T-cell (primary cell): ENCODE results near the gene EXOC3. TPM values are rescaled to one million over a fixed set of nuclear protein-coding genes. Genes with fewer than 3 reads are reported as not detected.

Experiments
- ATAC-seq, 4 experiments: fragments of 200-7000 bp in 3 of 4; fragments of 150-1000 bp in 1 of 4; cut with Tn5 transposase; replicated peaks in 1 of 4; 1 replicate in 3 of 4; 2 replicates in 1 of 4; pipeline ENCODE4 v1.10.0; 2021; ENCODE audit warnings: moderate library complexity in 3 of 4, mild to moderate bottlenecking in 2 of 4, moderate number of reproducible peaks in 1 of 4
- CTCF ChIA-PET, 2 donors: fragments of 300-600 bp; sonication (Branson Sonifier 250); formaldehyde crosslinking; loops; one replicate each; lab custom pipeline; 2022; ENCODE audit warnings: antibody characterized with exemption in 2 of 2; lab: Charles Lee
- POLR2A ChIA-PET, 2 donors: fragments of 300-600 bp; sonication (Branson Sonifier 250); formaldehyde crosslinking; loops; one replicate each; lab custom pipeline; 2022; ENCODE audit warnings: antibody characterized with exemption in 2 of 2; lab: Charles Lee
- DNase-seq, 35 experiments: peaks; one replicate each; pipeline versions ENCODE4 v3.0.0 to v3.0.0-alpha.2; 2013 to 2023
- H3K27ac ChIP-seq: one replicate; pipeline ENCODE4 v1.5.1; 2013; ENCODE audit warnings: low read length
- H3K27me3 ChIP-seq, 2 experiments: replicated peaks in 1 of 2; 1 replicate in 1 of 2; 2 replicates in 1 of 2; pipeline versions ENCODE4 v1.6.1 to v1.7.0; 2013; ENCODE audit warnings: low read length in 1 of 2, mixed read lengths in 1 of 2; ENCODE audit not compliant: control insufficient read depth in 2 of 2, insufficient read depth in 2 of 2; ENCODE audit errors: extremely low read depth in 1 of 2
- H3K36me3 ChIP-seq, 2 donors: 1 replicate in 1 of 2; 2 replicates in 1 of 2; pipeline versions ENCODE4 v1.6.1 to v1.7.0; 2013; ENCODE audit warnings: low read length in 1 of 2; ENCODE audit not compliant: control insufficient read depth in 2 of 2, insufficient read depth in 1 of 2; ENCODE audit errors: extremely low read depth in 1 of 2
- H3K4me1 ChIP-seq, 2 experiments: 1 replicate in 1 of 2; 2 replicates in 1 of 2; pipeline versions ENCODE4 v1.6.1 to v1.7.0; 2013; ENCODE audit warnings: low read length in 2 of 2, mixed read lengths in 1 of 2; ENCODE audit not compliant: insufficient read depth in 2 of 2, control insufficient read depth in 1 of 2; ENCODE audit errors: extremely low read depth in 1 of 2
- H3K4me3 ChIP-seq, 2 donors: 1 replicate in 1 of 2; 2 replicates in 1 of 2; pipeline versions ENCODE4 v1.5.1 to v1.7.0; 2013; ENCODE audit warnings: mild to moderate bottlenecking in 2 of 2, low read length in 1 of 2, moderate library complexity in 1 of 2; ENCODE audit not compliant: control insufficient read depth in 1 of 2; ENCODE audit errors: extremely low read depth in 1 of 2
- H3K9me3 ChIP-seq: 2 replicates; pipeline ENCODE4 v1.7.0; 2013
- H3K27ac Mint-ChIP-seq, 2 donors: one replicate each; pipeline ENCODE4 v1.8.0; 2020 to 2021; ENCODE audit warnings: mild to moderate bottlenecking in 2 of 2, mixed read lengths in 2 of 2
- H3K27me3 Mint-ChIP-seq, 2 donors: one replicate each; pipeline ENCODE4 v1.8.0; 2021 to 2022; ENCODE audit warnings: mixed read lengths in 2 of 2
- H3K36me3 Mint-ChIP-seq: one replicate; pipeline ENCODE4 v1.8.0; 2021; ENCODE audit warnings: mixed read lengths
- H3K4me1 Mint-ChIP-seq, 3 donors: one replicate each; pipeline ENCODE4 v1.8.0; 2020 to 2022; ENCODE audit warnings: mixed read lengths in 3 of 3, mild to moderate bottlenecking in 1 of 3
- H3K4me3 Mint-ChIP-seq, 3 donors: one replicate each; pipeline ENCODE4 v1.8.0; 2020 to 2022; ENCODE audit warnings: mild to moderate bottlenecking in 3 of 3, mixed read lengths in 3 of 3, moderate library complexity in 3 of 3
- H3K9me3 Mint-ChIP-seq, 3 donors: one replicate each; pipeline ENCODE4 v1.8.0; 2020 to 2022; ENCODE audit warnings: mixed read lengths in 3 of 3
- WGBS: methylation state at CpG from one replicate; pipeline ENCODE4 v1.1.5; 2013; ENCODE audit warnings: missing lambda C conversion rate; ENCODE audit not compliant: insufficient coverage; 5-methylcytosine and 5-hydroxymethylcytosine counted together
- total RNA-seq, 35 experiments: library from RNA in 6 of 35; stranded (reverse) in 6 of 35; fragments of 120-200 nt in 1 of 35; gene quantifications; one replicate each; pipeline versions ENCODE4 v1.2.1 to v1.2.4 and lab custom pipeline; 2013 to 2026

EXOC3 gene
- total RNA-seq, 5 donors from 2014 or later (not counting 1 experiment from before 2014, with no cell fraction given) = 81.6 to 99.8 (median 84.2) TPM

GRCh38 chr5:455806-456205 lies 12.8 kb downstream of the EXOC3 start:
- peaks cover 36 to 45% (median 43%) of the 10 kb centered on the region in 3 donors for H3K4me1 Mint-ChIP-seq
- no peak for DNase-seq
- ChIA-PET CTCF (no interaction called here), POLR2A (no interaction called here)
- Histone ChIP-seq H3K4me1 (peaks cover 13 to 18% of the 10 kb centered on the region in 2 experiments), H3K27me3 (no peaks in the 10 kb centered on the region), H3K27ac (no peak overlapping the region), H3K4me3 (no peak overlapping the region), H3K36me3 (peaks cover 24 to 82% of the 10 kb centered on the region in 2 donors), H3K9me3 (peaks cover 4% of the 10 kb centered on the region)
- ATAC-seq = no peak
- peaks cover 69% of the 10 kb centered on the region for H3K36me3 Mint-ChIP-seq
- peak overlapping the region in 1 of 3 donors; percentile 24 for H3K4me3 Mint-ChIP-seq
- H3K9me3 Mint-ChIP-seq = peaks cover 11 to 20% (median 12%) of the 10 kb centered on the region in 3 donors
- no peaks in the 10 kb centered on the region for H3K27me3 Mint-ChIP-seq
- no peak overlapping the region for H3K27ac Mint-ChIP-seq
- 95% methylated on average over 9 of the region's 11 CpGs for WGBS

GRCh38 chr5:456351-457194 lies 13.6 kb downstream of the EXOC3 start:
- ATAC-seq (no peak), DNase-seq (no peak)
- 94% methylated on average over 24 of the region's 28 CpGs for WGBS
- peaks cover 64% of the 10 kb centered on the region for H3K36me3 Mint-ChIP-seq
- Histone ChIP-seq H3K4me3 (no peak overlapping the region), H3K36me3 (peaks cover 24 to 81% of the 10 kb centered on the region in 2 donors), H3K27ac (no peak overlapping the region), H3K27me3 (no peaks in the 10 kb centered on the region), H3K4me1 (peaks cover 13 to 18% of the 10 kb centered on the region in 2 experiments), H3K9me3 (no peaks in the 10 kb centered on the region)
- no peak overlapping the region for H3K4me3 Mint-ChIP-seq
- H3K9me3 Mint-ChIP-seq = peaks cover 9 to 13% (median 11%) of the 10 kb centered on the region in 3 donors
- H3K27ac Mint-ChIP-seq = no peak overlapping the region
- ChIA-PET POLR2A (no interaction called here), CTCF (no interaction called here)
- H3K4me1 Mint-ChIP-seq = peaks cover 36 to 45% (median 43%) of the 10 kb centered on the region in 3 donors
- no peaks in the 10 kb centered on the region for H3K27me3 Mint-ChIP-seq

- WGBS = 96% methylated on average over 15 of the region's 19 CpGs
- Mint-ChIP-seq H3K27ac (no peak overlapping the region), H3K36me3 (peaks cover 64% of the 10 kb centered on the region), H3K4me3 (no peak overlapping the region), H3K9me3 (peaks cover 1 to 5% (median 3%) of the 10 kb centered on the region in 3 donors), H3K27me3 (no peaks in the 10 kb centered on the region), H3K4me1 (peaks cover 30 to 41% (median 41%) of the 10 kb centered on the region in 3 donors)
- CTCF ChIA-PET = no interaction called here
- POLR2A ChIA-PET = no interaction called here
- Histone ChIP-seq H3K27ac (no peak overlapping the region), H3K36me3 (peaks cover 24 to 81% of the 10 kb centered on the region in 2 donors), H3K27me3 (no peaks in the 10 kb centered on the region), H3K9me3 (no peaks in the 10 kb centered on the region), H3K4me1 (peaks cover 13 to 18% of the 10 kb centered on the region in 2 experiments), H3K4me3 (no peak overlapping the region)
- no peak for ATAC-seq
- no peak for DNase-seq
Measured at GRCh38 chr5:457195-457961, 14.4 kb downstream of the EXOC3 start.

- no peaks in the 10 kb centered on the region for H3K9me3 Mint-ChIP-seq
- peak in 1 of 35 experiments; percentile 34 for DNase-seq
- peak overlapping the region; percentile 30 for H3K27ac ChIP-seq
- peaks cover 5 to 6% of the 10 kb centered on the region in 2 experiments for H3K4me1 ChIP-seq
- ChIA-PET CTCF (no interaction called here), POLR2A (interaction anchor here in 1 of 2 donors (0.9 kb wide), 1 partner anchor 13 kb away, joined by 4 read pairs; no protein-coding TSS in a partner anchor)
- H3K9me3 ChIP-seq = no peaks in the 10 kb centered on the region
- peaks cover 17 to 70% of the 10 kb centered on the region in 2 donors for H3K36me3 ChIP-seq
- H3K36me3 Mint-ChIP-seq = peaks cover 58% of the 10 kb centered on the region
- no peak for ATAC-seq
- H3K27me3 ChIP-seq = no peaks in the 10 kb centered on the region
- peak overlapping the region; percentile 50 to 58 for H3K27ac Mint-ChIP-seq
- WGBS = 81% methylated on average over 11 of the region's 17 CpGs
- peaks cover 24 to 32% (median 31%) of the 10 kb centered on the region in 3 donors for H3K4me1 Mint-ChIP-seq
- H3K27me3 Mint-ChIP-seq = no peaks in the 10 kb centered on the region
- H3K4me3 ChIP-seq = no peak overlapping the region
- no peak overlapping the region for H3K4me3 Mint-ChIP-seq
Measured at GRCh38 chr5:458547-459353, 15.8 kb downstream of the EXOC3 start.

- Mint-ChIP-seq H3K4me3 (no peak overlapping the region), H3K36me3 (peaks cover 56% of the 10 kb centered on the region), H3K27me3 (no peaks in the 10 kb centered on the region), H3K27ac (peak overlapping the region in 1 of 2 donors; percentile 33), H3K4me1 (peaks cover 25 to 35% (median 34%) of the 10 kb centered on the region in 3 donors), H3K9me3 (no peaks in the 10 kb centered on the region)
- Histone ChIP-seq H3K9me3 (no peaks in the 10 kb centered on the region), H3K27me3 (no peaks in the 10 kb centered on the region), H3K4me3 (no peak overlapping the region), H3K4me1 (peaks cover 8 to 10% of the 10 kb centered on the region in 2 experiments), H3K27ac (no peak overlapping the region), H3K36me3 (peaks cover 12 to 61% of the 10 kb centered on the region in 2 donors)
- WGBS = 96% methylated on average over 13 of the region's 24 CpGs
- ChIA-PET CTCF (no interaction called here), POLR2A (no interaction called here)
- ATAC-seq (no peak), DNase-seq (no peak)
Measured at GRCh38 chr5:459562-460272, 16.7 kb downstream of the EXOC3 start.
